Neural progenitor cell (in vitro differentiated cells): ENCODE measurements around the gene CUEDC1. TPM values are rescaled to one million over a fixed set of nuclear protein-coding genes. Genes with fewer than 3 reads are reported as not detected.

Experiments used
- DNase-seq: peaks from one replicate; pipeline ENCODE4 v3.0.0-alpha.2; 2016; ENCODE audit warnings: low spot score
- H2AFZ ChIP-seq: fragments of 200-600 bp; sonication (generic); replicated peaks from 2 replicates; pipeline ENCODE4 v1.6.1; 2016; ENCODE audit warnings: antibody characterized with exemption
- H3F3A ChIP-seq: fragments of 200-600 bp; sonication (generic); 2 replicates; pipeline ENCODE4 v1.6.1; 2016; ENCODE audit warnings: antibody characterized with exemption, low read depth
- H3K27ac ChIP-seq: fragments of 200-600 bp; sonication (generic); 2 replicates; pipeline ENCODE4 v1.5.1; 2016; ENCODE audit warnings: mild to moderate bottlenecking
- H3K27me3 ChIP-seq: fragments of 200-600 bp; sonication (generic); 2 replicates; pipeline ENCODE4 v1.6.1; 2016; ENCODE audit warnings: mild to moderate bottlenecking, moderate library complexity
- H3K36me3 ChIP-seq: fragments of 200-600 bp; sonication (generic); 2 replicates; pipeline ENCODE4 v1.5.1; 2016
- H3K4me1 ChIP-seq: fragments of 200-600 bp; sonication (generic); 2 replicates; pipeline ENCODE4 v1.6.1; 2016; ENCODE audit warnings: mixed run types
- H3K4me2 ChIP-seq: fragments of 200-600 bp; sonication (generic); 2 replicates; pipeline ENCODE4 v1.6.1; 2016
- H3K4me3 ChIP-seq: fragments of 200-600 bp; sonication (generic); 2 replicates; pipeline ENCODE4 v1.5.1; 2016
- H3K79me2 ChIP-seq: fragments of 200-600 bp; sonication (generic); 2 replicates; pipeline ENCODE4 v1.6.1; 2016; ENCODE audit warnings: low read depth
- H3K9ac ChIP-seq: fragments of 200-600 bp; sonication (generic); 2 replicates; pipeline ENCODE4 v1.6.1; 2016
- H3K9me3 ChIP-seq: fragments of 200-600 bp; sonication (generic); 2 replicates; pipeline ENCODE4 v1.5.1; 2016; ENCODE audit warnings: low read depth
- H4K20me1 ChIP-seq: fragments of 200-600 bp; sonication (generic); 2 replicates; pipeline ENCODE4 v1.6.1; 2016; ENCODE audit warnings: low read depth
- H3K27ac Mint-ChIP-seq: 3 replicates; pipeline ENCODE4 v1.8.0; 2021; ENCODE audit warnings: mixed read lengths
- H3K27me3 Mint-ChIP-seq: 2 replicates; pipeline ENCODE4 v1.8.0; 2022; ENCODE audit warnings: low read depth, mild to moderate bottlenecking, inconsistent platforms, moderate library complexity, mixed read lengths; ENCODE audit not compliant: insufficient read depth
- H3K36me3 Mint-ChIP-seq: 3 replicates; pipeline ENCODE4 v1.8.0; 2021; ENCODE audit warnings: mixed read lengths
- H3K4me1 Mint-ChIP-seq: 3 replicates; pipeline ENCODE4 v1.8.0; 2021; ENCODE audit warnings: mixed read lengths
- H3K4me3 Mint-ChIP-seq: 3 replicates; pipeline ENCODE4 v1.8.0; 2021; ENCODE audit warnings: mild to moderate bottlenecking, moderate library complexity, mixed read lengths
- H3K9me3 Mint-ChIP-seq: 3 replicates; pipeline ENCODE4 v1.8.0; 2020; ENCODE audit warnings: mixed read lengths
- CTCF ChIP-seq: fragments of 200-600 bp; sonication (generic); IDR thresholded peaks from 2 replicates; pipeline ENCODE4 v1.5.1; 2017; ENCODE audit warnings: antibody characterized with exemption, mild to moderate bottlenecking
- EZH2 ChIP-seq: fragments of 200-600 bp; sonication (generic); IDR thresholded peaks from 2 replicates; pipeline ENCODE4 v1.6.1; 2017; ENCODE audit warnings: antibody characterized with exemption, mild to moderate bottlenecking, moderate library complexity
- EZH2phosphoT487 ChIP-seq: fragments of 200-600 bp; sonication (generic); IDR thresholded peaks from 2 replicates; pipeline ENCODE4 v1.6.1; 2017; ENCODE audit warnings: antibody characterized with exemption
- total RNA-seq: library from RNA; depleted of rRNA; stranded (reverse); fragments of >200 nt; gene quantifications from 2 replicates; pipeline ENCODE4 v1.2.3, GENCODE V29; 2015; ENCODE audit warnings: low replicate concordance

The CUEDC1 gene
- total RNA-seq, 1 donor from 2014 or later: 8.8 TPM

GRCh38 chr17:58002154-58002948 is 47.1 kb upstream of the CUEDC1 start:
- Histone ChIP-seq H3K9me3 (no peaks in the 10 kb centered on the region), H3F3A (peaks cover 97% of the 10 kb centered on the region), H3K4me1 (peaks cover 33% of the 10 kb centered on the region), H3K4me3 (no peak overlapping the region), H3K27me3 (no peaks in the 10 kb centered on the region), H3K36me3 (peaks cover 31% of the 10 kb centered on the region), H3K27ac (peak overlapping the region; percentile 20), H4K20me1 (peaks cover 78% of the 10 kb centered on the region), H3K79me2 (peaks cover 75% of the 10 kb centered on the region), H2AFZ (no peak overlapping the region), H3K4me2 (peak overlapping the region; percentile 89), H3K9ac (no peak overlapping the region)
- Mint-ChIP-seq H3K9me3 (no peaks in the 10 kb centered on the region), H3K4me3 (no peak overlapping the region), H3K27me3 (peaks cover 3% of the 10 kb centered on the region), H3K4me1 (peaks cover 55% of the 10 kb centered on the region), H3K27ac (no peak overlapping the region), H3K36me3 (peaks cover 38% of the 10 kb centered on the region)
- DNase-seq: no peak
- TF ChIP-seq EZH2 (no peak), EZH2phosphoT487 (no peak), CTCF (no peak)

- Histone ChIP-seq H2AFZ (no peak overlapping the region), H3K36me3 (peaks cover 31% of the 10 kb centered on the region), H3K4me3 (no peak overlapping the region), H3K79me2 (peaks cover 70% of the 10 kb centered on the region), H3K4me1 (peaks cover 33% of the 10 kb centered on the region), H3K9me3 (no peaks in the 10 kb centered on the region), H3K9ac (no peak overlapping the region), H4K20me1 (peaks cover 82% of the 10 kb centered on the region), H3K27me3 (no peaks in the 10 kb centered on the region), H3K27ac (peak overlapping the region; percentile 20), H3F3A (peaks cover 97% of the 10 kb centered on the region), H3K4me2 (peak overlapping the region; percentile 89)
- H3K9me3 Mint-ChIP-seq: no peaks in the 10 kb centered on the region
- no peak overlapping the region for H3K4me3 Mint-ChIP-seq
- peaks cover 53% of the 10 kb centered on the region for H3K4me1 Mint-ChIP-seq
- H3K36me3 Mint-ChIP-seq: peaks cover 35% of the 10 kb centered on the region
- no peak for DNase-seq
- H3K27me3 Mint-ChIP-seq: no peaks in the 10 kb centered on the region
- H3K27ac Mint-ChIP-seq: no peak overlapping the region
- TF ChIP-seq CTCF: no peak
- no peak for TF ChIP-seq EZH2phosphoT487
- no peak for TF ChIP-seq EZH2
Measured at GRCh38 chr17:58001461-58002124, 46.4 kb upstream of the CUEDC1 start.

GRCh38 chr17:57999496-58000017 is 44.3 kb upstream of the CUEDC1 start:
- Histone ChIP-seq H3K9ac (no peak overlapping the region), H3K79me2 (peaks cover 50% of the 10 kb centered on the region), H4K20me1 (peaks cover 81% of the 10 kb centered on the region), H3K4me1 (peaks cover 31% of the 10 kb centered on the region), H3K4me3 (no peak overlapping the region), H3F3A (peaks cover 97% of the 10 kb centered on the region), H2AFZ (no peak overlapping the region), H3K27ac (no peak overlapping the region), H3K27me3 (no peaks in the 10 kb centered on the region), H3K4me2 (no peak overlapping the region), H3K9me3 (no peaks in the 10 kb centered on the region), H3K36me3 (peaks cover 20% of the 10 kb centered on the region)
- Mint-ChIP-seq H3K4me1 (peaks cover 49% of the 10 kb centered on the region), H3K4me3 (no peak overlapping the region), H3K9me3 (no peaks in the 10 kb centered on the region), H3K27me3 (no peaks in the 10 kb centered on the region), H3K36me3 (peaks cover 21% of the 10 kb centered on the region), H3K27ac (no peak overlapping the region)
- DNase-seq: peak; percentile 78
- TF ChIP-seq EZH2phosphoT487 (no peak), CTCF (peak; percentile 94), EZH2 (no peak)
